Neutrophil (primary cell): ENCODE data around the gene ZNF536.
"Not testable (repeated sequence)": the region's sequence is repeated elsewhere in the genome, so short reads cannot be mapped to it uniquely, and the experiment has no call there.

Source experiments
- H3K27ac ChIP-seq: fragments of 200-600 bp; sonication (generic); 2 replicates; pipeline ENCODE4 v1.5.1; 2016; ENCODE audit warnings: mild to moderate bottlenecking, moderate library complexity
- H3K27me3 ChIP-seq: fragments of 200-600 bp; sonication (generic); 2 replicates; pipeline ENCODE4 v1.6.0; 2016; ENCODE audit warnings: mild to moderate bottlenecking
- H3K36me3 ChIP-seq: fragments of 200-600 bp; sonication (generic); 2 replicates; pipeline ENCODE4 v1.5.1; 2017
- H3K4me1 ChIP-seq, 2 experiments: fragments of 200-600 bp in 1 of 2; sonication (generic) in 1 of 2; 1 replicate in 1 of 2; 2 replicates in 1 of 2; pipeline versions ENCODE4 v1.5.1 to v1.6.1; 2013 to 2016; ENCODE audit warnings: low read depth in 1 of 2, low read length in 1 of 2, mild to moderate bottlenecking in 1 of 2, moderate library complexity in 1 of 2; ENCODE audit not compliant: control insufficient read depth in 1 of 2, insufficient read depth in 1 of 2
- H3K4me3 ChIP-seq, 2 experiments: fragments of 200-600 bp in 1 of 2; sonication (generic) in 1 of 2; 1 replicate in 1 of 2; 2 replicates in 1 of 2; pipeline ENCODE4 v1.5.1; 2013 to 2016; ENCODE audit warnings: low read depth in 1 of 2, low read length in 1 of 2, mild to moderate bottlenecking in 1 of 2, moderate library complexity in 1 of 2
- H3K9me3 ChIP-seq: fragments of 200-600 bp; sonication (generic); 2 replicates; pipeline ENCODE4 v1.5.1; 2016
- TF ChIP-seq, protein P1 (sequence below): fragments of 200-600 bp; sonication (generic); IDR thresholded peaks from 2 replicates; pipeline ENCODE4 v1.5.1; 2016; ENCODE audit warnings: antibody characterized with exemption

The ZNF536 gene

DNA sequence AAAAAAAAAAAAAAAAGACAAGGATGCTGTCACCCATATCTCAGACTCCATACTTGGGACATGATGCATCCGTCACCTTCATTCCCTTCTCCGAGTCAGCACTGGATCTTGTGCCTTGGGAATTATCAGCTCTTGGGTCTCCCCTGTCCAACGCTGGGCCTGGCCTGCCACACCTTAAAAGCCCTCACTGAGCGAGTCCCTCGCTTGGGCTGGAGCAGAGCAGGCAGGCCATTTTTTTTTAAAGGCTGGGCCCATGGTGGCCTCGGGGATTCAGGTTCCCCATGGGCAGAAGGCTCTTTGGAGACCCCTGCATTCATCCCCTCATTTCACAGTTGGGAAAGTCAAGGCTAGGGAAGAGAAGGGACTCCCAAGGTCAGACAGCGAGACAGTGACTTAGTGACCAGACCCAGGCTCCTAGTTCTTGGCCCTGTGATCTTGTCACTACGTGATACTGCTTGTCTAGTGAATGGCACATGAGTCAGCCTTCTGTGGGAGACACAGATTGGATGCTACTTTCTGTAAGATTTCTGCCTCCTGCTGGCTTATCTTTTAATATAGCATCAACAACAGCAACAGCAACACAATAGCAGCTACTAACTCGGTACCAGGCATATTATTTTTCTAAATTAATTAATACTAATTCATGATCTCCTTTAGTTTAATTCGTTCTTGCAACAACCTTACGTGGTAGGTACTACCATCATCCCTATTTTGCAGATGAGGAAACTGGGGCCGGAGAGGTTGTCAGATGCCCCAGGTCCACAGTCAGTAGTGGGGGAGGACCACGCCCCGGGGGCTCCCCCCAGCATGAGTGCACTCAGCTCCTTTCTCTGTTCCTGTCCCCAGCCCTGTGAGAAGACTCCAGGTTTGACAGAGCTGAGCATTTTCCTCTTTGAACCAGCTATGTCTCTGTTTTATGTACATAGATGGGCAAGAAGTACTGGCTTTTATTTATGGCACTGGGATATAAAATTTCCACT, 27.4 kb upstream of the ZNF536 start:
- TF ChIP-seq, protein P1, sequence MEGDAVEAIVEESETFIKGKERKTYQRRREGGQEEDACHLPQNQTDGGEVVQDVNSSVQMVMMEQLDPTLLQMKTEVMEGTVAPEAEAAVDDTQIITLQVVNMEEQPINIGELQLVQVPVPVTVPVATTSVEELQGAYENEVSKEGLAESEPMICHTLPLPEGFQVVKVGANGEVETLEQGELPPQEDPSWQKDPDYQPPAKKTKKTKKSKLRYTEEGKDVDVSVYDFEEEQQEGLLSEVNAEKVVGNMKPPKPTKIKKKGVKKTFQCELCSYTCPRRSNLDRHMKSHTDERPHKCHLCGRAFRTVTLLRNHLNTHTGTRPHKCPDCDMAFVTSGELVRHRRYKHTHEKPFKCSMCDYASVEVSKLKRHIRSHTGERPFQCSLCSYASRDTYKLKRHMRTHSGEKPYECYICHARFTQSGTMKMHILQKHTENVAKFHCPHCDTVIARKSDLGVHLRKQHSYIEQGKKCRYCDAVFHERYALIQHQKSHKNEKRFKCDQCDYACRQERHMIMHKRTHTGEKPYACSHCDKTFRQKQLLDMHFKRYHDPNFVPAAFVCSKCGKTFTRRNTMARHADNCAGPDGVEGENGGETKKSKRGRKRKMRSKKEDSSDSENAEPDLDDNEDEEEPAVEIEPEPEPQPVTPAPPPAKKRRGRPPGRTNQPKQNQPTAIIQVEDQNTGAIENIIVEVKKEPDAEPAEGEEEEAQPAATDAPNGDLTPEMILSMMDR, result no peak
- Histone ChIP-seq H3K4me1 (no peaks in the 10 kb centered on the region), H3K27me3 (no peaks in the 10 kb centered on the region), H3K9me3 (no peaks in the 10 kb centered on the region), H3K4me3 (no peak overlapping the region), H3K36me3 (no peaks in the 10 kb centered on the region), H3K27ac (no peak overlapping the region)

DNA sequence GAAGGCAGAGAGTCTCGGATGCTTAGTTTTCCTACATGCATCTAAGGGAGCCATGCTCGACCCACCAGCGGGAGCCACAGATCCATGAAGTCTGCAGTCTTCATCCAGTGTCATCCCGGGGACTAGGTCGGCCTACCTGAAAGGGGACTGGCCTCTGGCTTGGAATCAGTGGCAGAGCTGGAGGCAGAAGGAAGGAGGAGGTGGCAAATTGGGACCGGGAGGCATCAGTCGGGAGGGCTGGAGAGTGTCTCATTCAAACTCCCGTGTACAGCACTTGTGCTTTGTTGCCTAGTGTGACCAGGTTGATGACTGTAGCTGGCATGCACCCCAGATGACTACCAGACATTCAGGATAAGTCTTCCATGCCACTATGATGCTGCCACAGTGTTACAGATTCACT, 26.5 kb upstream of the ZNF536 start:
- Histone ChIP-seq H3K4me3 (no peak overlapping the region), H3K36me3 (no peaks in the 10 kb centered on the region), H3K4me1 (no peaks in the 10 kb centered on the region), H3K27ac (no peak overlapping the region), H3K27me3 (no peaks in the 10 kb centered on the region), H3K9me3 (no peaks in the 10 kb centered on the region)
- TF ChIP-seq, protein P1, result no peak

DNA sequence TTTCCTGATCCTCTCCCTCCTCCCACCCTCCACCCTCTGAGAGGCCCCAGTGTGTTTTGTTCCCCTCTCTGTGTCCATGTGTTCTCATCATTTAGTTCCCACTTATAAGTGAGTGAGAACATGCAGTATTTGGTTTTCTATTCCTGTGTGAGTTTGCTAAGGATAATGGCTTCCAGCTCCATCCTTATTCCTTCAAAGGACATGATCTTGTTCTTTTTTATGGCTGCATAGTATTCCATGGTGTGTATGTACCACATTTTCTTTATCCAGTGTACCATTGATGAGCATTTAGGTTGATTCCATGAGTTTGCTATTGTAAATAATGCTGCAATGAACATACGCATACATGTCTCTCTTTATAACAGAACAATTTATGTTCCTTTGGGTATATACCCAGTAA, 25.7 kb upstream of the ZNF536 start:
- not testable (repeated sequence) for H3K27ac ChIP-seq, H3K9me3 ChIP-seq, H3K4me3 ChIP-seq, H3K4me1 ChIP-seq, H3K36me3 ChIP-seq, H3K27me3 ChIP-seq

DNA sequence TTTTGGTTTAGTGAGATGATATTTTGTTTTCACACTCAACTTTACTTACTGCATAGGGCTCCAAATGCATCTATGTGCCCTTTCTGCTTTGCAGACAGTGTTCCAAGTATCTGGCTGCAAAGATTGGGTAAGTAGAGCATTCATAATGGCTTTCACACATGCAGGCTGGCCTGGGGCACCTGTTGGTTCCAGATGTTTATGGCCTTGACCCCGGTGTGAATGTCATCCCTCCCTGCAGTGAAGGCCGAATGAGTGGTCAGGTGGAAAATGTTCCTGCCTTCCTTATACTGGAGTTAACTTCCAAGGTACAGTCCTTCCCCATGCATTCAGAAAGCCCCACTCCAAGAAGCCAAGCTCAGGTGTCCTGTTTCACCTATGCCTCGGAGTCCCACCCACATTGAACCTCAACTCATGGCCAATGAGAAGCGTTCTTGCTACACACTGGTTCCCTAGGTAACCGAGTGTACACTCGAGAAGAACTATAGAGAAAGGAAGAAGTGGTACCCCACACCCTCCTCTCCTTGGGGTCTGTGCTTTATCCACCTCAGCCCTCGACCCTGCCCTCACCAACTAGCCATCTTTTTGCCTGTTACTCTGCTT, 23.0 kb upstream of the ZNF536 start:
- Histone ChIP-seq H3K4me3 (no peak overlapping the region), H3K36me3 (no peaks in the 10 kb centered on the region), H3K4me1 (no peaks in the 10 kb centered on the region), H3K9me3 (no peaks in the 10 kb centered on the region), H3K27ac (no peak overlapping the region), H3K27me3 (no peaks in the 10 kb centered on the region)
- TF ChIP-seq, protein P1, result no peak

DNA sequence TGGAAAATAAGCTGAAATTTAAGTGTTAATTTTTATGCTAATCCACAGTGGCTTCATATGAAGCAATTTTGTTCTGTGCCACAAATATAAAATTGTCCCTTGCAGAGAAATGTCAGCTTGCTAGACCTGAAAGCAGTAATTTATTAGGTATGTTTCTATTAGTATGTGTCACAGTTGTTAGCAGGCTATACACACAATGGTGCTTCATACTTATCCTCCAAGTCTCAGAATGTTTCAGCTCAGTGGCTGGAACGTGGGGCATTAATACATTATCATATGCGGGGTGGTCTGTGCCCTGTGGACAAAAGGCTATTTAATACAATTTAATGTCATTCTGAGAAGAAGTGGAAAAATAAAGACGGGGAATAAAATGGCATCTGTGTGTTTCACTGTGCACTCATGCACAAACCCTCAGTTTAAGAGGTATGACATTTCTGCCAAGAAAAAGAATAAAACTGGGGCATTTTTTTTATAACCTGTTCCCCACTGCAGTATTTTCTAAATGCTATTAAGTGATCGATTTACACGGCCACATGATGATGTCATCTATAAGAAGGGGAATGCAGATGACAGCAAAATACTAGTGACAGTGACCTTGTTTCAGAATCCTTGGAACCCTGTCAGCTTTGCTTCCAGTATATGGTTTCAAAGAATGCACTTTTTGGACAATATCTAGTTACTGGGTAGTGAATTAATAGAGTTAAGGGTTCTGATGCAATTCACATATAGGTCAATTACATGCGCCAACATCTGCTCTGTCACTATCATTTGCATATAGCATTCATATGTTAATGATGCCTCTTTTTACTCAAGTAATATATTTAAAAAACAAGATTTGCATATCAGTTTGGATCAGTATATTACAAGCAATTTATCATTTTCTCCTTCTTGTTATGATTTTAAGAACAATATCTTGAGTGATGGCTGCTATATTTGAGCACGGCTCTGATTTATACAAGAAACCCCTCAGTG, 21.2 kb upstream of the ZNF536 start:
- Histone ChIP-seq H3K27me3 (no peaks in the 10 kb centered on the region), H3K27ac (no peak overlapping the region), H3K9me3 (no peaks in the 10 kb centered on the region), H3K36me3 (no peaks in the 10 kb centered on the region), H3K4me3 (no peak overlapping the region), H3K4me1 (no peaks in the 10 kb centered on the region)
- TF ChIP-seq, protein P1, result no peak
